Right atrium auricular region (tissue), 2 donors: ENCODE data around the gene ELMOD3. TPM values are rescaled to one million over a fixed set of nuclear protein-coding genes. Genes with fewer than 3 reads are reported as not detected.

Experiments used
- DNase-seq: peaks from one replicate; pipeline ENCODE4 v3.0.0-alpha.2; 2019; ENCODE audit warnings: low spot score
- H3K27ac ChIP-seq, 2 donors: fragments of 200-600 bp; sonication (generic); 1 replicate in 1 of 2; 2 replicates in 1 of 2; pipeline ENCODE4 v1.5.1; 2016 to 2019
- H3K27me3 ChIP-seq, 2 donors: fragments of 200-600 bp; sonication (generic); one replicate each; pipeline versions ENCODE4 v1.5.1 to v1.6.0; 2017 to 2019
- H3K36me3 ChIP-seq: fragments of 200-600 bp; sonication (generic); one replicate; pipeline ENCODE4 v1.5.1; 2016
- H3K4me1 ChIP-seq, 2 donors: fragments of 200-600 bp; sonication (generic); one replicate each; pipeline versions ENCODE4 v1.5.1 to v1.6.0; 2017 to 2019
- H3K4me3 ChIP-seq, 2 donors: fragments of 200-600 bp; sonication (generic); 1 replicate in 1 of 2; 2 replicates in 1 of 2; pipeline ENCODE4 v1.5.1; 2017 to 2019; ENCODE audit warnings: mild to moderate bottlenecking in 1 of 2, moderate library complexity in 1 of 2
- H3K9me3 ChIP-seq, 2 donors: fragments of 200-600 bp; sonication (generic); one replicate each; pipeline ENCODE4 v1.5.1; 2019
- total RNA-seq, 2 donors: library from RNA; depleted of rRNA; stranded (reverse); fragments of >200 nt; gene quantifications; one replicate each; pipeline ENCODE4 v1.1.0, GENCODE V29; 2016
- TF ChIP-seq, protein P1 (sequence below), 2 donors: fragments of 200-600 bp; sonication (generic); IDR thresholded peaks; one replicate each; pipeline ENCODE4 v1.5.1; 2019; ENCODE audit warnings: antibody characterized with exemption in 2 of 2

Gene ELMOD3
- total RNA-seq, result 10 to 100 TPM in 1 of 2 donors, 1 to 10 TPM in 1; 8.4 to 11.1 TPM

GRCh38 chr2:85354286-85355072 is at the start of gene ELMOD3, which contains the start of gene RETSAT:
TSS of gene ELMOD3 (plus strand) at chr2:85354769. CDS start at chr2:85357199, 2,430 bp downstream.
TSS of gene RETSAT (minus strand) at chr2:85354528. CDS start at chr2:85354507, 21 bp downstream.
- TF ChIP-seq, protein P1, sequence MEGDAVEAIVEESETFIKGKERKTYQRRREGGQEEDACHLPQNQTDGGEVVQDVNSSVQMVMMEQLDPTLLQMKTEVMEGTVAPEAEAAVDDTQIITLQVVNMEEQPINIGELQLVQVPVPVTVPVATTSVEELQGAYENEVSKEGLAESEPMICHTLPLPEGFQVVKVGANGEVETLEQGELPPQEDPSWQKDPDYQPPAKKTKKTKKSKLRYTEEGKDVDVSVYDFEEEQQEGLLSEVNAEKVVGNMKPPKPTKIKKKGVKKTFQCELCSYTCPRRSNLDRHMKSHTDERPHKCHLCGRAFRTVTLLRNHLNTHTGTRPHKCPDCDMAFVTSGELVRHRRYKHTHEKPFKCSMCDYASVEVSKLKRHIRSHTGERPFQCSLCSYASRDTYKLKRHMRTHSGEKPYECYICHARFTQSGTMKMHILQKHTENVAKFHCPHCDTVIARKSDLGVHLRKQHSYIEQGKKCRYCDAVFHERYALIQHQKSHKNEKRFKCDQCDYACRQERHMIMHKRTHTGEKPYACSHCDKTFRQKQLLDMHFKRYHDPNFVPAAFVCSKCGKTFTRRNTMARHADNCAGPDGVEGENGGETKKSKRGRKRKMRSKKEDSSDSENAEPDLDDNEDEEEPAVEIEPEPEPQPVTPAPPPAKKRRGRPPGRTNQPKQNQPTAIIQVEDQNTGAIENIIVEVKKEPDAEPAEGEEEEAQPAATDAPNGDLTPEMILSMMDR (IDR thresholded peaks at IDR 0.05), result no peak
- DNase-seq, result peak; percentile 99
- Histone ChIP-seq H3K9me3 (no peaks in the 10 kb centered on the region), H3K4me1 (peaks cover 0 to 26% of the 10 kb centered on the region in 2 donors), H3K27me3 (no peaks in the 10 kb centered on the region), H3K36me3 (peaks cover 31% of the 10 kb centered on the region), H3K4me3 (peak within 1 kb of the TSS; percentile 69 to 74), H3K27ac (peak within 1 kb of the TSS; percentile 85 to 91)

GRCh38 chr2:85307527-85307897 is 47.1 kb upstream of the ELMOD3 start:
- no peak overlapping the region for H3K4me3 ChIP-seq
- no peaks in the 10 kb centered on the region for H3K27me3 ChIP-seq
- H3K9me3 ChIP-seq, result no peaks in the 10 kb centered on the region
- peaks cover 0 to 16% of the 10 kb centered on the region in 2 donors for H3K4me1 ChIP-seq
- DNase-seq, result no peak
- TF ChIP-seq, protein P1 (IDR thresholded peaks at IDR 0.05), result no peak
- peak overlapping the region in 1 of 2 donors; percentile 16 for H3K27ac ChIP-seq
- H3K36me3 ChIP-seq, result peaks cover 32% of the 10 kb centered on the region

GRCh38 chr2:85308201-85308600 is 46.4 kb upstream of the ELMOD3 start:
- Histone ChIP-seq H3K27me3 (no peaks in the 10 kb centered on the region), H3K27ac (no peak overlapping the region), H3K9me3 (no peaks in the 10 kb centered on the region), H3K4me3 (no peak overlapping the region), H3K4me1 (peaks cover 0 to 16% of the 10 kb centered on the region in 2 donors), H3K36me3 (peaks cover 32% of the 10 kb centered on the region)
- no peak for DNase-seq
- TF ChIP-seq, protein P1 (IDR thresholded peaks at IDR 0.05), result no peak

DNA sequence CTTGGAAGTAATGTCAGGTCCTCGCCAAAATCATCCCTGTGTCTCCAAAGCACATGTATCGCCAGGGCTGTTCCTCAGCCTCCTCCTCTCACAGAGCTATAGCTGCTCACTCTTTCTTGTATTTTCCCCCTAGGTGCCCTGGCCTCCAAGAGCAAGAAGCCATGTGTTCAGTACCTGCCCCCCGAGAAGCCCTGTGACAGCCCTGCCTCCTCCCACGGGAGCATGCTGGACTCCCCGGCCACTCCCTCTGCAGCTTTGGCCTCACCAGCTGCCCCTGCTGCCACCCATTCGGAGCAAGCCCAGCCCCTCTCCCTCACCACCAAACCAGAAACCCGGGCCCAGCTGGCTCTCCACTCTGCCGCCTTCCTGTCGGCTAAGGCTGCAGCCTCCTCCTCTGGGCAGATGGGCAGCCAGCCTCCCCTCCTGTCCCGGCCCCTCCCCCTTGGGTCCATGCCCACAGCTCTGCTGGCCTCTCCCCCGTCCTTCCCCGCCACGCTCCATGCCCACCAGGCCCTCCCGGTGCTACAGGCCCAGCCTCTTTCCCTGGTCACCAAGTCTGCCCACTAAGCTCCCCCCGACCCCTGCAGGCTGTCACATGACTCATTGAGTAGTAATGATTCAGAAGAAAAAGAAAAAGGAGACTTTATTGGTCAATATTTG is 45.5 kb upstream of the ELMOD3 start:
- Histone ChIP-seq H3K9me3 (no peaks in the 10 kb centered on the region), H3K36me3 (peaks cover 32% of the 10 kb centered on the region), H3K4me1 (peaks cover 0 to 16% of the 10 kb centered on the region in 2 donors), H3K4me3 (no peak overlapping the region), H3K27ac (peak overlapping the region; percentile 0 to 5), H3K27me3 (no peaks in the 10 kb centered on the region)
- TF ChIP-seq, protein P1 (IDR thresholded peaks at IDR 0.05), result no peak
- peak; percentile 63 for DNase-seq

DNA sequence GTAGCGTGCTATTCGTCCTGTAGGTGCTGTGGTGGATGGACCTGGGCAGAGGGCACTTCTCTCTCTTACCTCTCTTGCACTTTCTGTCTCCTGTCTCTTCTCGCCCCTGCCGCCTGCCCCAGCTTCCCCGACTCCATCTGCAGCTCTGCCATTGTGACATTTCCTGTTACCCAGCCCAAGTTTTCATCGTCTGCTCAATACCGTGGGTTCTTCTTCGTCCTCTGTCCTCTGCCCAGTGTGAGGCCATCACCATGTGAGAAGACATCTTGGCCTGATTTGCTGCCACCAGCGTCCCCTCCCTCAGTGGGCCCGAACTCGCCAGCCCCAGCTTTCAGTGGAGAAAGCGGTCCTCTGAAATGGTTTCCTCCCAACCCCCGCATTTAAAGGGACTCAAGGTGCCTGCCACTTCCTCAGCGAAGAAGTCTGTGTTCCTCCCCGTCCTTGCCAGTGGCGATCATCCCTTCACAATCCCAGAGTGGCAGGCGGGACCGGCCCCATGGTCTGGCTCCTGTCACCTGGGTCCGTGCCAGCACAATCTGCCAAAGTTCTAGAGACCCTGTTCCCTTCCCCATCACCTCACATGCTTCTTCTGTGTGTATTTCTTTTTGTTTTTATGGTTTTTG is 44.8 kb upstream of the ELMOD3 start:
- Histone ChIP-seq H3K4me3 (no peak overlapping the region), H3K4me1 (peaks cover 0 to 16% of the 10 kb centered on the region in 2 donors), H3K27ac (no peak overlapping the region), H3K9me3 (no peaks in the 10 kb centered on the region), H3K36me3 (peaks cover 28% of the 10 kb centered on the region), H3K27me3 (no peaks in the 10 kb centered on the region)
- DNase-seq, result no peak
- TF ChIP-seq, protein P1 (IDR thresholded peaks at IDR 0.05), result no peak
